ENCODE results near the gene DMAP1. TPM values are rescaled to one million over a fixed set of nuclear protein-coding genes. Genes with fewer than 3 reads are reported as not detected.

Gene DMAP1
- total and polyA plus RNA-seq, 2 experiments from 2014 or later = 32.6 to 40.0 TPM

DNA sequence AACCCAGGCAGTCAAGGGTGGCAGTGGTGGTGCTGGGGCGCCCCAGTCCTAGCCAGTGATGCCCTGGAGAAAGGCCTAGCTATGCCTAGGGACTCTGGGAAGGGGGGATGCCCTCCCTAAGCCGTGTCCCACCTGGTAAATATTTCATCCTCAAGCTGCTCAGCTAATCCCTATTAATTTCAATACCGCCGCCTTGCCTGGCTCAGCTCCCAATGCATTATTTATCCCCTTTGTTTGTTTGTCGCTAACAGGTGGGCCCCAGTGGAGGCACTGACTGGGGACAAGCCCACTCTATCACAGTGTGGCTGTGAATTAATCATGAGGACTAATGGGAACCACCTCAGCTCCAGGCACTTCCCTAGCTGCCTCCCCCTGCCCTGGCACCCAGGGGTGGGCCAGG is 22.5 kb downstream of the DMAP1 start (continued):
- TF ChIP-seq ZNF462 (CRISPR knock-in tag; IDR thresholded peaks at IDR 0.05) = no peak
- no peak for TF ChIP-seq REST (IDR thresholded peaks at IDR 0.05; ENCODE audit: unreplicated experiment)
- TF ChIP-seq EZH2phosphoT487 (IDR thresholded peaks at IDR 0.05; ENCODE audit: unreplicated experiment) = no peak
- no peak for TF ChIP-seq EZH2 (IDR thresholded peaks at IDR 0.05; ENCODE audit: low read depth, unreplicated experiment)
- no peak for TF ChIP-seq CREB1 (CRISPR knock-in tag; IDR thresholded peaks at IDR 0.05; ENCODE audit: low read depth)
- no peak for TF ChIP-seq STAT1 (IDR thresholded peaks at IDR 0.05; ENCODE audit: unreplicated experiment)
- no peak for TF ChIP-seq JUNB (IDR thresholded peaks at IDR 0.05; ENCODE audit: unreplicated experiment)

Data from GM23338 (cell line).